ENCODE data around the gene PAPPA. TPM values are rescaled to one million over a fixed set of nuclear protein-coding genes. Genes with fewer than 3 reads are reported as not detected.

The PAPPA gene
- total and polyA plus RNA-seq, 9 of the 15 experiments (the other 6 are each of a cell fraction or from before 2014, with no cell fraction given), result 0.06 to 0.18 (median 0.11) TPM

GRCh38 chr9:116381350-116381749 is 227.8 kb downstream of the PAPPA start (continued):
- no peak for TF ChIP-seq CEBPG (CRISPR knock-in tag; IDR thresholded peaks at IDR 0.05)
- TF ChIP-seq CEBPG (tag; conservative IDR thresholded peaks at IDR 0.05 in 1 of 2, IDR thresholded peaks at IDR 0.05 in 1 of 2), result peak in 1 of 2 experiments; percentile 36; a peak in 1 of 4 replicates
- no peak for TF ChIP-seq THRAP3 (IDR thresholded peaks at IDR 0.05; ENCODE audit: borderline replicate concordance)
- TF ChIP-seq SRSF9 (IDR thresholded peaks at IDR 0.05; ENCODE audit: borderline replicate concordance, low read depth, low read length), result no peak
- peak; percentile 10 to 84; a peak in 3 of 4 replicates for TF ChIP-seq SRF (CRISPR knock-in tag; IDR thresholded peaks at IDR 0.05)
- TF ChIP-seq ZNF707 (CRISPR knock-in tag; conservative IDR thresholded peaks at IDR 0.05), result no peak
- no peak for TF ChIP-seq WHSC1 (IDR thresholded peaks at IDR 0.05; ENCODE audit: low read length)
- no peak for TF ChIP-seq EHMT2 (IDR thresholded peaks at IDR 0.05)
- TF ChIP-seq BRCA1 (IDR thresholded peaks at IDR 0.05), result no peak
- no peak for TF ChIP-seq BRCA1 (CRISPR knock-in tag; IDR thresholded peaks at IDR 0.05)
- TF ChIP-seq ZFP36 (IDR thresholded peaks at IDR 0.05; ENCODE audit: low read depth, low read length, partially characterized antibody), result no peak
- TF ChIP-seq HNRNPUL1 (IDR thresholded peaks at IDR 0.05; ENCODE audit: low read length), result no peak
- TF ChIP-seq ZNF584 (CRISPR knock-in tag; IDR thresholded peaks at IDR 0.05; ENCODE audit: low read depth), result 0 out of 2 replicates have a peak, but pooled peaks have one; percentile 18
- no peak for TF ChIP-seq PPARD (CRISPR knock-in tag; IDR thresholded peaks at IDR 0.05)
- no peak for TF ChIP-seq CHAMP1 (IDR thresholded peaks at IDR 0.05)
- TF ChIP-seq ZSCAN29 (IDR thresholded peaks at IDR 0.05), result no peak
- TF ChIP-seq ZNF431 (CRISPR knock-in tag; IDR thresholded peaks at IDR 0.05), result no peak
- no peak for TF ChIP-seq FOXP1 (CRISPR knock-in tag; IDR thresholded peaks at IDR 0.05)
- TF ChIP-seq PHF20 (IDR thresholded peaks at IDR 0.05; ENCODE audit: partially characterized antibody), result no peak
- no peak for TF ChIP-seq TCFL5 (CRISPR knock-in tag; conservative IDR thresholded peaks at IDR 0.05)
- TF ChIP-seq UBTF (IDR thresholded peaks at IDR 0.05; ENCODE audit: borderline replicate concordance in 1 of 2, low read depth in 2 of 2, low read length in 2 of 2), result no peak
